GM12878 (cell line): ENCODE results near the gene PODXL2. TPM values are rescaled to one million over a fixed set of nuclear protein-coding genes. Genes with fewer than 3 reads are reported as not detected.

ENCODE experiments used
- ATAC-seq: fragments of 200-7000 bp; cut with Tn5 transposase; 3 replicates; pipeline ENCODE4 v1.9.1; 2020; ENCODE audit warnings: mild to moderate bottlenecking, moderate library complexity
- BruUV-seq: library from RNA; stranded (reverse); fragments of 400-500 nt; replicated peaks from 2 replicates; lab custom pipeline; 2021; lab: Mats Ljungman, UMichigan
- CTCF ChIA-PET: fragments of 300-600 bp; sonication (Branson Sonifier 250); formaldehyde crosslinking; extraction: SDS; loops from one replicate; lab custom pipeline; 2021; ENCODE audit warnings: inconsistent platforms; lab: Yijun Ruan, JAX
- POLR2A ChIA-PET: fragments of 350-600 bp; formaldehyde crosslinking; extraction: SDS; loops from one replicate; lab custom pipeline; 2021; ENCODE audit warnings: inconsistent platforms; lab: Charles Lee
- RAD21 ChIA-PET: fragments of 300-600 bp; sonication (Branson Sonifier 250); formaldehyde crosslinking; loops from one replicate; lab custom pipeline; 2023; ENCODE audit warnings: antibody characterized with exemption; ENCODE audit not compliant: unreplicated experiment; lab: Charles Lee
- SMC1A ChIA-PET: fragments of 300-600 bp; sonication (Branson Sonifier 250); formaldehyde crosslinking; loops from one replicate; lab custom pipeline; 2023; ENCODE audit not compliant: unreplicated experiment, uncharacterized antibody; lab: Charles Lee
- DNase-seq: peaks from one replicate; pipeline ENCODE4 v3.0.0-alpha.2; 2011; ENCODE audit warnings: low read depth, low spot score
- FAIRE-seq: peaks from 3 replicates; lab custom pipeline; 2011; peaks lifted over from hg19 to GRCh38; lab: Jason Lieb, UNC
- H2AFZ ChIP-seq: 2 replicates; pipeline ENCODE4 v1.6.0; 2011; ENCODE audit warnings: low read depth, low read length, control low read depth; ENCODE audit not compliant: control insufficient read depth
- H3K27ac ChIP-seq: 2 replicates; pipeline ENCODE4 v1.5.1; 2011; ENCODE audit warnings: control low read depth; ENCODE audit not compliant: control insufficient read depth, insufficient read depth
- H3K27me3 ChIP-seq, 2 experiments: replicated peaks in 1 of 2; 2 replicates each; pipeline versions ENCODE4 v1.6.0 to v1.6.1; 2011; ENCODE audit warnings: low read length in 1 of 2; ENCODE audit not compliant: control insufficient read depth in 2 of 2, insufficient read depth in 2 of 2
- H3K36me3 ChIP-seq, 2 experiments: 2 replicates each; pipeline ENCODE4 v1.5.1; 2011; ENCODE audit warnings: low read length in 1 of 2; ENCODE audit not compliant: control insufficient read depth in 2 of 2, insufficient read depth in 2 of 2
- H3K4me1 ChIP-seq: 2 replicates; pipeline ENCODE4 v1.6.1; 2011; ENCODE audit warnings: mild to moderate bottlenecking, low read length, moderate library complexity, mixed read lengths; ENCODE audit not compliant: control insufficient read depth, insufficient read depth
- H3K4me2 ChIP-seq: 2 replicates; pipeline ENCODE4 v1.6.0; 2011; ENCODE audit warnings: control low read depth; ENCODE audit not compliant: control insufficient read depth, insufficient read depth
- H3K4me3 ChIP-seq: fragments of 200-600 bp; sonication (generic); 2 replicates; pipeline ENCODE4 v1.5.1; 2016
- H3K79me2 ChIP-seq: 2 replicates; pipeline ENCODE4 v1.6.0; 2011; ENCODE audit warnings: low read length; ENCODE audit not compliant: control insufficient read depth, insufficient read depth
- H3K9ac ChIP-seq: 2 replicates; pipeline ENCODE4 v1.8.0; 2011; ENCODE audit warnings: low read length, control low read depth, mixed read lengths; ENCODE audit not compliant: control insufficient read depth, insufficient read depth
- H3K9me3 ChIP-seq: replicated peaks from 3 replicates; pipeline ENCODE4 v1.5.1; 2011; ENCODE audit warnings: mild to moderate bottlenecking, low read length; ENCODE audit not compliant: control insufficient read depth, insufficient read depth
- H4K20me1 ChIP-seq: 2 replicates; pipeline ENCODE4 v1.6.0; 2011; ENCODE audit not compliant: control insufficient read depth, insufficient read depth
- KAT2A ChIP-seq: conservative IDR thresholded peaks from 2 replicates; pipeline ENCODE4 v1.6.1; 2011; ENCODE audit warnings: low read depth, low read length; ENCODE audit not compliant: control insufficient read depth
- NFXL1 ChIP-seq: fragments of 450-650 bp; IDR thresholded peaks from 2 replicates; pipeline ENCODE4 v1.6.1; 2017; ENCODE audit warnings: antibody characterized with exemption, mild to moderate bottlenecking, borderline replicate concordance
- RCOR1 ChIP-seq: conservative IDR thresholded peaks from 2 replicates; pipeline ENCODE4 v1.6.1; 2012; ENCODE audit warnings: low read depth, low read length, improper control_type of control experiment
- SP1 ChIP-seq: IDR thresholded peaks from one replicate; pipeline ENCODE4 v1.6.1; 2011; ENCODE audit warnings: low read depth, low read length
- WGBS: methylation state at CpG from one replicate; pipeline ENCODE4 v1.1.6; 2016; ENCODE audit warnings: low lambda C conversion rate; ENCODE audit not compliant: insufficient replicate concordance, insufficient coverage; ENCODE audit errors: missing lambda C conversion rate; 5-methylcytosine and 5-hydroxymethylcytosine counted together
- in situ Hi-C: fragments of 300-500 bp; cut with MboI; formaldehyde crosslinking; loops from 9 replicates; pipeline ENCODE4 v1.14.3; 2018; ENCODE audit warnings: mixed read lengths
- intact Hi-C: fragments of 100-400 bp; cut with micrococcal nuclease; formaldehyde crosslinking; loops from one replicate; pipeline ENCODE4 v1.14.2; 2022; ENCODE audit not compliant: unreplicated experiment
- polyA plus RNA-seq, 11 experiments: library from polyadenylated mRNA; depleted of rRNA in 4 of 11; unstranded in 6 of 11; stranded (reverse) in 5 of 11; fragments of >200 nt; fragmentation: Nextera tagmentation in 4 of 11; fragmentation: Illumina TruSeq in 1 of 11; extraction: Ambion mirVana in 4 of 11; extraction: Trizol in 1 of 11; gene quantifications; 1 replicate in 1 of 11; 2 replicates in 10 of 11; pipeline versions ENCODE4 v1.2.1 to v1.2.3, GENCODE V29; 2011 to 2016; ENCODE audit warnings: inconsistent platforms in 2 of 11, missing spikeins in 2 of 11, low read depth in 1 of 11
- total RNA-seq, 4 experiments: library from RNA; depleted of rRNA in 3 of 4; stranded (reverse); fragments of >200 nt in 3 of 4; fragmentation: Illumina TruSeq in 1 of 4; extraction: Trizol in 1 of 4; gene quantifications; 2 replicates each; pipeline versions ENCODE4 v1.2.1 to v1.2.3, GENCODE V29; 2013 to 2021

PODXL2 gene
- total and polyA plus RNA-seq, 10 of the 15 experiments (the other 5 are each of a cell fraction or from before 2014, with no cell fraction given) = 0.03 to 24.4 (median 13.6) TPM; not detected in 2

DNA sequence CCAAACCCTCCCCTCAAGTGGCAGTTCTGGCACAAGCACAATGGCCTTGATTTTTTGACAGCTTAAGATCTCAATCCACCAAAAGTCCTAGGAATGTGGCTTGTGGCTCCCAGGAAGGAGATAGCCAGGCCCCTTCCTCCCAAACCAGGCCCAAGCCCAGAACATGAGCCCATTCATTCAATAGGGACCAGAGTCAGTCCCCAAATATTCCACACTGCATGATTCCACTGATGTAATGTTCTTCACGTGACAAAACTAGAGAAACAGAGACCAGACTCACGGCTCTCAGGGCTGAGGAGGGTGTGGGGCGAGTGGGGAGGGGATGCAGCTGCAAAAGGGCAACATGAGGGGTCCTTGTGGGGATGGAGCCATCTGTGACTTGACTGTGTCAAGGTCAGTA is 69.3 kb downstream of the PODXL2 start (continued):
- no peak for TF ChIP-seq KAT2A
- TF ChIP-seq RCOR1 = no peak
- TF ChIP-seq, all 136 proteins: peak for 0

- Histone ChIP-seq H3K9me3 (no peaks in the 10 kb centered on the region), H3K4me2 (no peak overlapping the region), H3K4me3 (no peak overlapping the region), H3K27me3 (no peaks in the 10 kb centered on the region), H4K20me1 (no peaks in the 10 kb centered on the region), H3K9ac (no peak overlapping the region), H3K79me2 (no peaks in the 10 kb centered on the region; the same call in none of the 2 replicates), H2AFZ (no peak overlapping the region), H3K4me1 (peaks cover 14% of the 10 kb centered on the region), H3K36me3 (peaks cover 22 to 47% of the 10 kb centered on the region in 2 experiments; a peak in 3 of 4 replicates), H3K27ac (no peak overlapping the region)
- ChIA-PET CTCF (interaction anchor here (0.9 to 1.3 kb wide), 2 partner anchors 123 to 261 kb away, joined by 3 read pairs; no protein-coding TSS in a partner anchor), POLR2A (no interaction called here), SMC1A (interaction anchor here (1.3 kb wide), 1 partner anchor 11 kb away, joined by 5 read pairs; no protein-coding TSS in a partner anchor), RAD21 (no interaction called here)
- FAIRE-seq = no peak
- TF ChIP-seq NFXL1 (no peak), SP1 (no peak)
- in situ Hi-C loops (no loop called here), intact Hi-C loops (loop anchor here (5.0 kb wide), 2 partner anchors 53 to 133 kb away; no protein-coding TSS in a partner anchor)
- BruUV-seq = no TSS peak
- WGBS = 87% methylated on average over 6 of the region's 6 CpGs
- ATAC-seq = no peak
- no peak for DNase-seq
Observed at GRCh38 chr3:127698691-127699415, 69.9 kb downstream of the PODXL2 start.
